Neuronal stem cell (in vitro differentiated cells): ENCODE measurements around the gene AKAP6.

Source experiments
- DNase-seq: peaks from one replicate; pipeline ENCODE4 v3.0.0-alpha.2; 2013; ENCODE audit warnings: low spot score
- H2AFZ ChIP-seq: one replicate; pipeline ENCODE4 v1.6.1; 2013; ENCODE audit warnings: mild to moderate bottlenecking, low read length, inconsistent platforms
- H2AK5ac ChIP-seq: 2 replicates; pipeline ENCODE4 v1.6.1; 2013; ENCODE audit warnings: low read depth, mild to moderate bottlenecking, inconsistent platforms, low read length, moderate library complexity, mixed read lengths
- H2BK120ac ChIP-seq: 2 replicates; pipeline ENCODE4 v1.6.1; 2013; ENCODE audit warnings: low read depth, mild to moderate bottlenecking, inconsistent platforms, low read length, moderate library complexity, mixed read lengths
- H2BK12ac ChIP-seq: one replicate; pipeline ENCODE4 v1.6.1; 2013; ENCODE audit warnings: low read length, inconsistent platforms
- H2BK15ac ChIP-seq: 2 replicates; pipeline ENCODE4 v1.6.1; 2013; ENCODE audit warnings: mild to moderate bottlenecking, low read length, inconsistent platforms, mixed read lengths
- H2BK5ac ChIP-seq: one replicate; pipeline ENCODE4 v1.6.1; 2013; ENCODE audit warnings: inconsistent platforms, mild to moderate bottlenecking, low read length, moderate library complexity
- H3K14ac ChIP-seq: one replicate; pipeline ENCODE4 v1.6.1; 2013; ENCODE audit warnings: low read length, inconsistent platforms
- H3K18ac ChIP-seq: 2 replicates; pipeline ENCODE4 v1.6.1; 2013; ENCODE audit warnings: low read length, inconsistent platforms
- H3K23ac ChIP-seq: 2 replicates; pipeline ENCODE4 v1.6.1; 2013; ENCODE audit warnings: low read depth, mild to moderate bottlenecking, mixed read lengths, low read length, inconsistent platforms; ENCODE audit not compliant: poor library complexity
- H3K27ac ChIP-seq: replicated peaks from 3 replicates; pipeline ENCODE4 v1.5.1; 2013; ENCODE audit warnings: low read length, inconsistent platforms
- H3K27me3 ChIP-seq, 3 experiments: 2 replicates each; pipeline ENCODE4 v1.6.1; 2013; ENCODE audit warnings: low read length in 3 of 3, mild to moderate bottlenecking in 2 of 3, inconsistent platforms in 1 of 3, low read depth in 1 of 3, mixed read lengths in 1 of 3, moderate library complexity in 1 of 3; ENCODE audit not compliant: control insufficient read depth in 3 of 3, insufficient read depth in 3 of 3
- H3K36me3 ChIP-seq, 2 donors: replicated peaks in 1 of 2; 2 replicates each; pipeline ENCODE4 v1.6.1; 2013; ENCODE audit warnings: low read length in 2 of 2; ENCODE audit not compliant: control insufficient read depth in 2 of 2, insufficient read depth in 2 of 2
- H3K4ac ChIP-seq: 2 replicates; pipeline ENCODE4 v1.6.1; 2013; ENCODE audit warnings: inconsistent platforms, mild to moderate bottlenecking, low read length, moderate library complexity
- H3K4me1 ChIP-seq, 2 donors: 1 replicate in 1 of 2; 2 replicates in 1 of 2; pipeline ENCODE4 v1.6.1; 2013; ENCODE audit warnings: low read length in 2 of 2, low read depth in 1 of 2; ENCODE audit not compliant: control insufficient read depth in 2 of 2, insufficient read depth in 1 of 2
- H3K4me2 ChIP-seq: one replicate; pipeline ENCODE4 v1.6.1; 2013; ENCODE audit warnings: mild to moderate bottlenecking, low read length, inconsistent platforms; ENCODE audit not compliant: insufficient read depth, poor library complexity, severe bottlenecking
- H3K4me3 ChIP-seq, 2 donors: 2 replicates each; pipeline ENCODE4 v1.5.1; 2013; ENCODE audit warnings: low read length in 2 of 2, mild to moderate bottlenecking in 2 of 2, inconsistent platforms in 1 of 2, moderate library complexity in 1 of 2
- H3K79me1 ChIP-seq: one replicate; pipeline ENCODE4 v1.6.1; 2013; ENCODE audit warnings: low read depth, mild to moderate bottlenecking, inconsistent platforms, low read length, moderate library complexity
- H3K9ac ChIP-seq: one replicate; pipeline ENCODE4 v1.6.1; 2013; ENCODE audit warnings: mild to moderate bottlenecking, low read depth, low read length, inconsistent platforms; ENCODE audit not compliant: poor library complexity
- H3K9me3 ChIP-seq, 2 donors: replicated peaks in 1 of 2; 2 replicates each; pipeline versions ENCODE3 to v1.6.1; 2013; ENCODE audit warnings: low read length in 2 of 2, mild to moderate bottlenecking in 2 of 2, inconsistent platforms in 1 of 2, low read depth in 1 of 2, mixed read lengths in 1 of 2, moderate library complexity in 1 of 2; ENCODE audit not compliant: control insufficient read depth in 2 of 2, insufficient read depth in 1 of 2
- H4K8ac ChIP-seq: one replicate; pipeline ENCODE4 v1.6.1; 2013; ENCODE audit warnings: low read depth, mild to moderate bottlenecking, inconsistent platforms, low read length, moderate library complexity
- H4K91ac ChIP-seq: one replicate; pipeline ENCODE4 v1.6.1; 2013; ENCODE audit warnings: low read length, low read depth, mild to moderate bottlenecking, inconsistent platforms; ENCODE audit not compliant: poor library complexity
- WGBS, 2 donors: extraction: QIAGEN DNeasy Blood & Tissue Kit; methylation state at CpG; one replicate each; pipeline ENCODE4 v1.1.7; 2013; ENCODE audit warnings: missing lambda C conversion rate in 2 of 2, mixed read lengths in 1 of 2; ENCODE audit not compliant: insufficient read length in 2 of 2, insufficient replicate concordance in 1 of 2; ENCODE audit errors: extremely low coverage in 2 of 2; 5-methylcytosine and 5-hydroxymethylcytosine counted together

Gene AKAP6

DNA sequence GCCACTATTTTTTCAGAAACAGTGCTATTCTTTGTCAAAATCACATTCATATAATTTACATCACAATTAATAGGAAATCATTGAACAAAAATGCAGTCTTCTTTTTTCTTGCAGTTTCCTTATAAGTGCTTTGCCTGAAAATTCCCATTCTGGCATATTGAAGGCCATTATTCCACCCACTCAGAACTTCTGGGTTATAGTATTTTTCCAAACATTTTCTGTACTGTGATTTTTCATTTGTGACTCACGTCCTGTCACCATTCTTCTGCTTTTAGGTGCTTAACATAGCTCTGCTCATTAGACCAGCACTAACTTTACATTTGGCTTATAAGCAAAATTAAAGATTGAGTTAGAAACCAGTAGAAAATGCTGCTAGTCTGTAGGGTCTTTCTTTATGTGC, 368.6 kb downstream of the AKAP6 start:
- Histone ChIP-seq H3K4me1 (peaks cover 3 to 30% of the 10 kb centered on the region in 2 donors), H3K4me3 (no peak overlapping the region), H2AK5ac (no peak overlapping the region), H2BK5ac (no peak overlapping the region), H3K9me3 (peaks cover 0 to 3% of the 10 kb centered on the region in 2 donors), H3K18ac (no peak overlapping the region), H3K23ac (no peak overlapping the region), H2BK15ac (no peak overlapping the region), H3K27me3 (no peaks in the 10 kb centered on the region), H3K79me1 (no peaks in the 10 kb centered on the region), H3K4me2 (no peak overlapping the region), H3K36me3 (no peaks in the 10 kb centered on the region), H4K8ac (no peak overlapping the region), H3K9ac (no peak overlapping the region), H4K91ac (no peak overlapping the region), H3K14ac (no peak overlapping the region), H2BK12ac (no peak overlapping the region), H3K27ac (no peak overlapping the region), H2BK120ac (no peak overlapping the region), H2AFZ (no peak overlapping the region), H3K4ac (no peak overlapping the region)
- WGBS, 2 donors: no CpG with 5 or more reads among the region's 1 CpG
- no peak for DNase-seq

DNA sequence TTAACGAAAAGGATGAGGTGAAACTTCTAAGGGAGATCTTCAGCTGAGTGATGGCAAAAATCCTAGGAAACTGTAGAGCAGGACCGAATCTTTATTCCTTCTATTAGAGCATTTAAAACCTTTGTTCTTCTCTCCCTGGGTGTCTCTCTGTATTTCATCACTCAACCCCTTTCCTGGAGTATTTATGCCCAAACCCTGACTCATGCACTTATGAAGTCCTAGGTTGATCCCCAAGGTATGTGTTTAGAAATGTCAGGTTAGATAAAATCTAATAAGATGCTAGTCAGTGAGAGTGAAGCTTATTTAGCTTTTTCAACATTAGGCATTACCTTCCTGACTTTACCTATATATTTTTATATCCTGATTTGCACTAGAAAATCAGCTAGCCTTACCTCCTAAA, 369.7 kb downstream of the AKAP6 start:
- Histone ChIP-seq H3K4me1 (peaks cover 5 to 33% of the 10 kb centered on the region in 2 donors), H2BK5ac (no peak overlapping the region), H2AK5ac (no peak overlapping the region), H3K27me3 (no peaks in the 10 kb centered on the region), H3K9ac (no peak overlapping the region), H3K9me3 (peaks cover 0 to 3% of the 10 kb centered on the region in 2 donors), H3K4ac (no peak overlapping the region), H3K36me3 (no peaks in the 10 kb centered on the region), H3K27ac (no peak overlapping the region), H4K8ac (no peak overlapping the region), H2BK15ac (no peak overlapping the region), H3K4me2 (no peak overlapping the region), H3K18ac (no peak overlapping the region), H3K4me3 (no peak overlapping the region), H2BK12ac (no peak overlapping the region), H2AFZ (no peak overlapping the region), H3K23ac (no peak overlapping the region), H2BK120ac (no peak overlapping the region), H4K91ac (no peak overlapping the region), H3K79me1 (no peaks in the 10 kb centered on the region), H3K14ac (no peak overlapping the region)
- no peak for DNase-seq
- WGBS, 2 donors: no CpG with 5 or more reads among the region's 2 CpGs

DNA sequence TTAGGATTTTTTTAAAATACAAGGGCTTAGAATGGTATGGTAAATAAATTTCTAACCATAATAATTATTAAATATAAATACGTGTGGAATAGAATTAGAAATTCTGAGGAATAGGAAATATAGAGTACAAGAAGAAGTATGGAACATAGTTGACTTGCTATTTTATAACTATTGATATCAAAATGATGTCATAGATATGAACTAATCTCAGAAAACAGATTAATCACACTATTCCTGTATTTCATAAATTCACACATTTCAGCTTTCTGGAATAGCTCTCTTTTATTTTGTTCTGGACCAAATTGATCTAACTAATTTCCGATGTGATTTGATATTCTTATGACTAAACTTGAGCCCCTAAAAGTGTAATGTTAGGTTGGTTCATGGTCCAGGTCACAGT, 372.4 kb downstream of the AKAP6 start:
- no peak overlapping the region for H4K91ac ChIP-seq
- no peak overlapping the region for H3K4ac ChIP-seq
- no peak for DNase-seq
- no peak overlapping the region for H2BK12ac ChIP-seq
- no peak overlapping the region for H2BK15ac ChIP-seq
- H3K27me3 ChIP-seq: no peaks in the 10 kb centered on the region
- no CpG with 5 or more reads among the region's 2 CpGs for WGBS, 2 donors
- peaks cover 5 to 27% of the 10 kb centered on the region in 2 donors for H3K4me1 ChIP-seq
- H3K36me3 ChIP-seq: no peaks in the 10 kb centered on the region
- H2BK5ac ChIP-seq: no peak overlapping the region
- no peak overlapping the region for H3K9ac ChIP-seq
- H3K79me1 ChIP-seq: no peaks in the 10 kb centered on the region
- H3K23ac ChIP-seq: no peak overlapping the region
- no peak overlapping the region for H3K27ac ChIP-seq
- no peak overlapping the region for H2AFZ ChIP-seq
- H3K18ac ChIP-seq: no peak overlapping the region
- H3K9me3 ChIP-seq: peaks cover 0 to 7% of the 10 kb centered on the region in 2 donors
- H3K4me2 ChIP-seq: no peak overlapping the region
- H2BK120ac ChIP-seq: no peak overlapping the region
- no peak overlapping the region for H3K4me3 ChIP-seq
- H4K8ac ChIP-seq: no peak overlapping the region
- no peak overlapping the region for H2AK5ac ChIP-seq
- no peak overlapping the region for H3K14ac ChIP-seq

DNA sequence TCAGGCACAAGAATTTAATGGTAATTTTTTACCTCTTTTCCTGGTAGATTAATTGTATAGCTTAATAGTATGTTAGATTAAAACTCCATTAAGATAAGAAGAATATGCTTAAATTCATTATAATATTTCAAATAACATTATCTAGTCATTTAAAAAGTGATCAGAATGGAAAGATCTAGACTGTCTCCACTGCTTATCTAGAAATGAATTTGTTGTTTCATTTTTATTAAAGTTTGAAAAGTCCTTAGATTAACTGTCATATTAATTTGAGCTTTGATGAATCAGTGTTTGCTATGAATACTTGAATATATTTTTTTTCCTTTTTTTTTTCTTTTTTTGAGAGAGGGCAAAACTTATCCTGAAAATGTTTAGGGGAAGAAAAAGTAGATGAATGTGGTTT, 373.0 kb downstream of the AKAP6 start:
- peaks cover 5 to 24% of the 10 kb centered on the region in 2 donors for H3K4me1 ChIP-seq
- peaks cover 0 to 7% of the 10 kb centered on the region in 2 donors for H3K9me3 ChIP-seq
- H2BK15ac ChIP-seq: no peak overlapping the region
- no peak overlapping the region for H4K8ac ChIP-seq
- H2BK5ac ChIP-seq: no peak overlapping the region
- H3K36me3 ChIP-seq: no peaks in the 10 kb centered on the region
- H3K4me3 ChIP-seq: no peak overlapping the region
- no peak overlapping the region for H2BK120ac ChIP-seq
- no peak for DNase-seq
- no peak overlapping the region for H3K27ac ChIP-seq
- H4K91ac ChIP-seq: no peak overlapping the region
- no peak overlapping the region for H3K18ac ChIP-seq
- no peak overlapping the region for H3K23ac ChIP-seq
- H3K4ac ChIP-seq: no peak overlapping the region
- no peak overlapping the region for H3K9ac ChIP-seq
- H2AK5ac ChIP-seq: no peak overlapping the region
- H3K4me2 ChIP-seq: no peak overlapping the region
- no peak overlapping the region for H2BK12ac ChIP-seq
- no peak overlapping the region for H3K14ac ChIP-seq
- H3K27me3 ChIP-seq: no peaks in the 10 kb centered on the region
- H3K79me1 ChIP-seq: no peaks in the 10 kb centered on the region
- H2AFZ ChIP-seq: peak overlapping the region; percentile 46
